GM12878 (cell line): ENCODE data around the gene CD93. TPM values are rescaled to one million over a fixed set of nuclear protein-coding genes. Genes with fewer than 3 reads are reported as not detected.

Experiments
- ATAC-seq: fragments of 200-7000 bp; cut with Tn5 transposase; 3 replicates; pipeline ENCODE4 v1.9.1; 2020; ENCODE audit warnings: mild to moderate bottlenecking, moderate library complexity
- BruUV-seq: library from RNA; stranded (reverse); fragments of 400-500 nt; replicated peaks from 2 replicates; lab custom pipeline; 2021; lab: Mats Ljungman, UMichigan
- CTCF ChIA-PET: fragments of 300-600 bp; sonication (Branson Sonifier 250); formaldehyde crosslinking; extraction: SDS; loops from one replicate; lab custom pipeline; 2021; ENCODE audit warnings: inconsistent platforms; lab: Yijun Ruan, JAX
- POLR2A ChIA-PET: fragments of 350-600 bp; formaldehyde crosslinking; extraction: SDS; loops from one replicate; lab custom pipeline; 2021; ENCODE audit warnings: inconsistent platforms; lab: Charles Lee
- RAD21 ChIA-PET: fragments of 300-600 bp; sonication (Branson Sonifier 250); formaldehyde crosslinking; loops from one replicate; lab custom pipeline; 2023; ENCODE audit warnings: antibody characterized with exemption; ENCODE audit not compliant: unreplicated experiment; lab: Charles Lee
- SMC1A ChIA-PET: fragments of 300-600 bp; sonication (Branson Sonifier 250); formaldehyde crosslinking; loops from one replicate; lab custom pipeline; 2023; ENCODE audit not compliant: unreplicated experiment, uncharacterized antibody; lab: Charles Lee
- DNase-seq: peaks from one replicate; pipeline ENCODE4 v3.0.0-alpha.2; 2011; ENCODE audit warnings: low read depth, low spot score
- FAIRE-seq: peaks from 3 replicates; lab custom pipeline; 2011; peaks lifted over from hg19 to GRCh38; lab: Jason Lieb, UNC
- H2AFZ ChIP-seq: 2 replicates; pipeline ENCODE4 v1.6.0; 2011; ENCODE audit warnings: low read depth, low read length, control low read depth; ENCODE audit not compliant: control insufficient read depth
- H3K27ac ChIP-seq: 2 replicates; pipeline ENCODE4 v1.5.1; 2011; ENCODE audit warnings: control low read depth; ENCODE audit not compliant: control insufficient read depth, insufficient read depth
- H3K27me3 ChIP-seq, 2 experiments: replicated peaks in 1 of 2; 2 replicates each; pipeline versions ENCODE4 v1.6.0 to v1.6.1; 2011; ENCODE audit warnings: low read length in 1 of 2; ENCODE audit not compliant: control insufficient read depth in 2 of 2, insufficient read depth in 2 of 2
- H3K36me3 ChIP-seq, 2 experiments: 2 replicates each; pipeline ENCODE4 v1.5.1; 2011; ENCODE audit warnings: low read length in 1 of 2; ENCODE audit not compliant: control insufficient read depth in 2 of 2, insufficient read depth in 2 of 2
- H3K4me1 ChIP-seq: 2 replicates; pipeline ENCODE4 v1.6.1; 2011; ENCODE audit warnings: mild to moderate bottlenecking, low read length, moderate library complexity, mixed read lengths; ENCODE audit not compliant: control insufficient read depth, insufficient read depth
- H3K4me2 ChIP-seq: 2 replicates; pipeline ENCODE4 v1.6.0; 2011; ENCODE audit warnings: control low read depth; ENCODE audit not compliant: control insufficient read depth, insufficient read depth
- H3K4me3 ChIP-seq: fragments of 200-600 bp; sonication (generic); 2 replicates; pipeline ENCODE4 v1.5.1; 2016
- H3K79me2 ChIP-seq: 2 replicates; pipeline ENCODE4 v1.6.0; 2011; ENCODE audit warnings: low read length; ENCODE audit not compliant: control insufficient read depth, insufficient read depth
- H3K9ac ChIP-seq: 2 replicates; pipeline ENCODE4 v1.8.0; 2011; ENCODE audit warnings: low read length, control low read depth, mixed read lengths; ENCODE audit not compliant: control insufficient read depth, insufficient read depth
- H3K9me3 ChIP-seq: replicated peaks from 3 replicates; pipeline ENCODE4 v1.5.1; 2011; ENCODE audit warnings: mild to moderate bottlenecking, low read length; ENCODE audit not compliant: control insufficient read depth, insufficient read depth
- H4K20me1 ChIP-seq: 2 replicates; pipeline ENCODE4 v1.6.0; 2011; ENCODE audit not compliant: control insufficient read depth, insufficient read depth
- ATF7 ChIP-seq: fragments of 450-650 bp; IDR thresholded peaks from 2 replicates; pipeline ENCODE4 v1.6.1; 2016; ENCODE audit warnings: low read depth, mild to moderate bottlenecking
- BMI1 ChIP-seq: fragments of 450-650 bp; IDR thresholded peaks from 2 replicates; pipeline ENCODE4 v1.6.1; 2016; ENCODE audit warnings: mild to moderate bottlenecking, moderate library complexity, borderline replicate concordance
- EP300 ChIP-seq, 2 experiments: fragments of 150-350 bp in 1 of 2; IDR thresholded peaks; 2 replicates each; pipeline ENCODE4 v1.6.1; 2011 to 2012; ENCODE audit warnings: low read depth in 2 of 2, low read length in 2 of 2, borderline replicate concordance in 1 of 2, improper control_type of control experiment in 1 of 2, inconsistent platforms in 1 of 2; ENCODE audit not compliant: control insufficient read depth in 1 of 2
- ETV6 ChIP-seq, 2 experiments: fragments of 450-650 bp in 1 of 2; IDR thresholded peaks in 1 of 2; conservative IDR thresholded peaks in 1 of 2; 2 replicates each; pipeline ENCODE4 v1.6.1; 2014; ENCODE audit warnings: antibody characterized with exemption in 1 of 2, borderline replicate concordance in 1 of 2, low read depth in 1 of 2, mild to moderate bottlenecking in 1 of 2, moderate library complexity in 1 of 2
- HCFC1 ChIP-seq: fragments of 150-350 bp; IDR thresholded peaks from 2 replicates; pipeline ENCODE4 v1.6.1; 2014; ENCODE audit warnings: low read length
- MTA2 ChIP-seq: fragments of 450-650 bp; IDR thresholded peaks from 2 replicates; pipeline ENCODE4 v1.6.1; 2016; ENCODE audit warnings: low read depth, mild to moderate bottlenecking, moderate library complexity
- NBN ChIP-seq: fragments of 450-650 bp; IDR thresholded peaks from 2 replicates; pipeline ENCODE4 v1.6.1; 2016
- SUPT20H ChIP-seq: IDR thresholded peaks from 2 replicates; pipeline ENCODE4 v1.6.1; 2011; ENCODE audit warnings: low read depth, mild to moderate bottlenecking, low read length, moderate library complexity, borderline replicate concordance; ENCODE audit not compliant: control insufficient read depth
- ZNF24 ChIP-seq: fragments of 450-650 bp; IDR thresholded peaks from 2 replicates; pipeline ENCODE4 v1.6.1; 2017; ENCODE audit warnings: antibody characterized with exemption, mild to moderate bottlenecking
- WGBS: methylation state at CpG from one replicate; pipeline ENCODE4 v1.1.6; 2016; ENCODE audit warnings: low lambda C conversion rate; ENCODE audit not compliant: insufficient replicate concordance, insufficient coverage; ENCODE audit errors: missing lambda C conversion rate; 5-methylcytosine and 5-hydroxymethylcytosine counted together
- in situ Hi-C: fragments of 300-500 bp; cut with MboI; formaldehyde crosslinking; loops from 9 replicates; pipeline ENCODE4 v1.14.3; 2018; ENCODE audit warnings: mixed read lengths
- intact Hi-C: fragments of 100-400 bp; cut with micrococcal nuclease; formaldehyde crosslinking; loops from one replicate; pipeline ENCODE4 v1.14.2; 2022; ENCODE audit not compliant: unreplicated experiment
- polyA plus RNA-seq, 11 experiments: library from polyadenylated mRNA; depleted of rRNA in 4 of 11; unstranded in 6 of 11; stranded (reverse) in 5 of 11; fragments of >200 nt; fragmentation: Nextera tagmentation in 4 of 11; fragmentation: Illumina TruSeq in 1 of 11; extraction: Ambion mirVana in 4 of 11; extraction: Trizol in 1 of 11; gene quantifications; 1 replicate in 1 of 11; 2 replicates in 10 of 11; pipeline versions ENCODE4 v1.2.1 to v1.2.3, GENCODE V29; 2011 to 2016; ENCODE audit warnings: inconsistent platforms in 2 of 11, missing spikeins in 2 of 11, low read depth in 1 of 11
- total RNA-seq, 4 experiments: library from RNA; depleted of rRNA in 3 of 4; stranded (reverse); fragments of >200 nt in 3 of 4; fragmentation: Illumina TruSeq in 1 of 4; extraction: Trizol in 1 of 4; gene quantifications; 2 replicates each; pipeline versions ENCODE4 v1.2.1 to v1.2.3, GENCODE V29; 2013 to 2021
- TF ChIP-seq, protein P1 (sequence below): fragments of 450-650 bp; IDR thresholded peaks from 2 replicates; pipeline ENCODE4 v1.6.1; 2017; ENCODE audit warnings: low read depth, mild to moderate bottlenecking, moderate library complexity
- TF ChIP-seq, protein P2 (sequence below): IDR thresholded peaks from 2 replicates; pipeline ENCODE4 v1.6.1; 2012; ENCODE audit warnings: mild to moderate bottlenecking, low read depth, low read length

CD93 gene
- total and polyA plus RNA-seq, 10 of the 15 experiments (the other 5 are each of a cell fraction or from before 2014, with no cell fraction given) = 0.20 to 2.7 (median 0.92) TPM

DNA sequence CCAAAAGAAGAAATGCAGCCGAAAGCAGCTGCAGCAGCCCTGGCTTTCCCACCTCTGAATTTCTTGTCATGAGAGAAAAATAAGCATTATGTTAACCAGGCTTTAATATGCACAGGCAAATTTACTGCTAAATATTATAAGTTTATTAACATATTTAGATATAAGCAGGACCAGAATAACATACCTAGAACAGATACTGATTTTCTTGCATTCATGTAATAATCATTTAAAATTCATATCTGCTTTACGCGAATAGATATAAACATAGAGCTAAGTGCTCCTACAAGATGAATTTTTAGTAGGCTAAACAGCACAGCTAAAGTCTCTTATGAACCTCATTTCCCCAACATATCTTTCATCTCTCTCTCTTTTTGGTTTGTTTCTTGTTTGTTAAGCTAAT lies 14.7 kb downstream of the CD93 start:
- no peaks in the 10 kb centered on the region for H3K9me3 ChIP-seq
- ChIA-PET SMC1A (interaction anchor here (1.0 kb wide), 1 partner anchor 23 kb away, joined by 3 read pairs; no protein-coding TSS in a partner anchor), POLR2A (no interaction called here), RAD21 (no interaction called here), CTCF (no interaction called here)
- DNase-seq (no peak), ATAC-seq (no peak), FAIRE-seq (no peak)
- TF ChIP-seq HCFC1 = no peak
- WGBS = 46% methylated on average over 3 of the region's 3 CpGs
- H3K79me2 ChIP-seq = no peaks in the 10 kb centered on the region
- in situ Hi-C loops = no loop called here
- no peaks in the 10 kb centered on the region for H3K27me3 ChIP-seq
- H3K4me1 ChIP-seq = no peaks in the 10 kb centered on the region
- no peak overlapping the region for H2AFZ ChIP-seq
- BruUV-seq = no TSS peak
- no peak overlapping the region for H3K27ac ChIP-seq
- no peak overlapping the region for H3K4me2 ChIP-seq
- intact Hi-C loops = no loop called here
- no peaks in the 10 kb centered on the region for H4K20me1 ChIP-seq
- H3K9ac ChIP-seq = no peak overlapping the region
- H3K36me3 ChIP-seq = no peaks in the 10 kb centered on the region
- H3K4me3 ChIP-seq = no peak overlapping the region

DNA sequence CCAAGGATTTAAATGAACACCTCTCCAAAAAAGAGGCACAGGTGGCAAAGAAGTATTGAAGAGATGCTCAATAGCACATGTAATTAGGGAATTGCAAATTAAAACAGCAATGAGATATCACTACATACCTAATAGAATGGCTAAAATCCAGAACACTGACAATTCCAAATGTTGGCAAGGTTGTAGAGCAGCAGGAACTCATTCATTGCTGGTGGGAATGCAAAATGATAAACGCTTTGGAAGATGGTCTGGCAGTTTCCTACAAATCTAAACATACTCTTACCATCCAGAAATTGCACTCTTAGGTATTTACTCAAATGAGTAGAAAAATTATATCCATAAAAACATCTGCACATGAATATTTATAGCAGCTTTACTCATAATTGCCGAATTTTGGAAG lies 17.0 kb downstream of the CD93 start:
- ChIA-PET SMC1A (interaction anchor here (0.9 to 1.5 kb wide), 2 partner anchors 11 to 18 kb away, joined by 3 to 4 read pairs; no protein-coding TSS in a partner anchor), CTCF (interaction anchor here (1.1 to 3.8 kb wide), 2 partner anchors 10 to 18 kb away, joined by 6 to 15 read pairs; no protein-coding TSS in a partner anchor), POLR2A (no interaction called here), RAD21 (no interaction called here)
- Histone ChIP-seq H3K4me3 (no peak overlapping the region), H3K4me1 (no peaks in the 10 kb centered on the region), H3K79me2 (no peaks in the 10 kb centered on the region), H3K27ac (no peak overlapping the region), H3K4me2 (no peak overlapping the region), H4K20me1 (no peaks in the 10 kb centered on the region), H2AFZ (no peak overlapping the region), H3K9ac (no peak overlapping the region), H3K9me3 (no peaks in the 10 kb centered on the region), H3K27me3 (no peaks in the 10 kb centered on the region), H3K36me3 (no peaks in the 10 kb centered on the region)
- BruUV-seq = no TSS peak
- no peak for DNase-seq
- no peak for ATAC-seq
- intact Hi-C loops = no loop called here
- no peak for FAIRE-seq
- 9% methylated on average over 2 of the region's 2 CpGs for WGBS
- in situ Hi-C loops = no loop called here
- TF ChIP-seq, protein P1, sequence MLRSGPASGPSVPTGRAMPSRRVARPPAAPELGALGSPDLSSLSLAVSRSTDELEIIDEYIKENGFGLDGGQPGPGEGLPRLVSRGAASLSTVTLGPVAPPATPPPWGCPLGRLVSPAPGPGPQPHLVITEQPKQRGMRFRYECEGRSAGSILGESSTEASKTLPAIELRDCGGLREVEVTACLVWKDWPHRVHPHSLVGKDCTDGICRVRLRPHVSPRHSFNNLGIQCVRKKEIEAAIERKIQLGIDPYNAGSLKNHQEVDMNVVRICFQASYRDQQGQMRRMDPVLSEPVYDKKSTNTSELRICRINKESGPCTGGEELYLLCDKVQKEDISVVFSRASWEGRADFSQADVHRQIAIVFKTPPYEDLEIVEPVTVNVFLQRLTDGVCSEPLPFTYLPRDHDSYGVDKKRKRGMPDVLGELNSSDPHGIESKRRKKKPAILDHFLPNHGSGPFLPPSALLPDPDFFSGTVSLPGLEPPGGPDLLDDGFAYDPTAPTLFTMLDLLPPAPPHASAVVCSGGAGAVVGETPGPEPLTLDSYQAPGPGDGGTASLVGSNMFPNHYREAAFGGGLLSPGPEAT = no peak
- TF ChIP-seq MTA2 (no peak), ATF7 (no peak), EP300 (IDR thresholded peaks at IDR 0.05; ENCODE audit: borderline replicate concordance in 1 of 2, control insufficient read depth in 1 of 2, low read depth in 2 of 2, low read length in 2 of 2) (no peak), ZNF24 (no peak), BMI1 (no peak), NBN (no peak), ETV6 (conservative IDR thresholded peaks at IDR 0.05 in 1 of 2, IDR thresholded peaks at IDR 0.05 in 1 of 2; ENCODE audit: borderline replicate concordance in 1 of 2, low read depth in 1 of 2) (no peak), SUPT20H (no peak)
- TF ChIP-seq, protein P2, sequence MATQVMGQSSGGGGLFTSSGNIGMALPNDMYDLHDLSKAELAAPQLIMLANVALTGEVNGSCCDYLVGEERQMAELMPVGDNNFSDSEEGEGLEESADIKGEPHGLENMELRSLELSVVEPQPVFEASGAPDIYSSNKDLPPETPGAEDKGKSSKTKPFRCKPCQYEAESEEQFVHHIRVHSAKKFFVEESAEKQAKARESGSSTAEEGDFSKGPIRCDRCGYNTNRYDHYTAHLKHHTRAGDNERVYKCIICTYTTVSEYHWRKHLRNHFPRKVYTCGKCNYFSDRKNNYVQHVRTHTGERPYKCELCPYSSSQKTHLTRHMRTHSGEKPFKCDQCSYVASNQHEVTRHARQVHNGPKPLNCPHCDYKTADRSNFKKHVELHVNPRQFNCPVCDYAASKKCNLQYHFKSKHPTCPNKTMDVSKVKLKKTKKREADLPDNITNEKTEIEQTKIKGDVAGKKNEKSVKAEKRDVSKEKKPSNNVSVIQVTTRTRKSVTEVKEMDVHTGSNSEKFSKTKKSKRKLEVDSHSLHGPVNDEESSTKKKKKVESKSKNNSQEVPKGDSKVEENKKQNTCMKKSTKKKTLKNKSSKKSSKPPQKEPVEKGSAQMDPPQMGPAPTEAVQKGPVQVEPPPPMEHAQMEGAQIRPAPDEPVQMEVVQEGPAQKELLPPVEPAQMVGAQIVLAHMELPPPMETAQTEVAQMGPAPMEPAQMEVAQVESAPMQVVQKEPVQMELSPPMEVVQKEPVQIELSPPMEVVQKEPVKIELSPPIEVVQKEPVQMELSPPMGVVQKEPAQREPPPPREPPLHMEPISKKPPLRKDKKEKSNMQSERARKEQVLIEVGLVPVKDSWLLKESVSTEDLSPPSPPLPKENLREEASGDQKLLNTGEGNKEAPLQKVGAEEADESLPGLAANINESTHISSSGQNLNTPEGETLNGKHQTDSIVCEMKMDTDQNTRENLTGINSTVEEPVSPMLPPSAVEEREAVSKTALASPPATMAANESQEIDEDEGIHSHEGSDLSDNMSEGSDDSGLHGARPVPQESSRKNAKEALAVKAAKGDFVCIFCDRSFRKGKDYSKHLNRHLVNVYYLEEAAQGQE = no peak
